Measurements from ENCODE around the gene ORMDL1. TPM values are rescaled to one million over a fixed set of nuclear protein-coding genes. Genes with fewer than 3 reads are reported as not detected.

The ORMDL1 gene, protein sequence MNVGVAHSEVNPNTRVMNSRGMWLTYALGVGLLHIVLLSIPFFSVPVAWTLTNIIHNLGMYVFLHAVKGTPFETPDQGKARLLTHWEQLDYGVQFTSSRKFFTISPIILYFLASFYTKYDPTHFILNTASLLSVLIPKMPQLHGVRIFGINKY
- 66.7 and 67.7 TPM in 2 replicates for total RNA-seq (2014; rRNA removed; shearing (Covaris generic))

DNA sequence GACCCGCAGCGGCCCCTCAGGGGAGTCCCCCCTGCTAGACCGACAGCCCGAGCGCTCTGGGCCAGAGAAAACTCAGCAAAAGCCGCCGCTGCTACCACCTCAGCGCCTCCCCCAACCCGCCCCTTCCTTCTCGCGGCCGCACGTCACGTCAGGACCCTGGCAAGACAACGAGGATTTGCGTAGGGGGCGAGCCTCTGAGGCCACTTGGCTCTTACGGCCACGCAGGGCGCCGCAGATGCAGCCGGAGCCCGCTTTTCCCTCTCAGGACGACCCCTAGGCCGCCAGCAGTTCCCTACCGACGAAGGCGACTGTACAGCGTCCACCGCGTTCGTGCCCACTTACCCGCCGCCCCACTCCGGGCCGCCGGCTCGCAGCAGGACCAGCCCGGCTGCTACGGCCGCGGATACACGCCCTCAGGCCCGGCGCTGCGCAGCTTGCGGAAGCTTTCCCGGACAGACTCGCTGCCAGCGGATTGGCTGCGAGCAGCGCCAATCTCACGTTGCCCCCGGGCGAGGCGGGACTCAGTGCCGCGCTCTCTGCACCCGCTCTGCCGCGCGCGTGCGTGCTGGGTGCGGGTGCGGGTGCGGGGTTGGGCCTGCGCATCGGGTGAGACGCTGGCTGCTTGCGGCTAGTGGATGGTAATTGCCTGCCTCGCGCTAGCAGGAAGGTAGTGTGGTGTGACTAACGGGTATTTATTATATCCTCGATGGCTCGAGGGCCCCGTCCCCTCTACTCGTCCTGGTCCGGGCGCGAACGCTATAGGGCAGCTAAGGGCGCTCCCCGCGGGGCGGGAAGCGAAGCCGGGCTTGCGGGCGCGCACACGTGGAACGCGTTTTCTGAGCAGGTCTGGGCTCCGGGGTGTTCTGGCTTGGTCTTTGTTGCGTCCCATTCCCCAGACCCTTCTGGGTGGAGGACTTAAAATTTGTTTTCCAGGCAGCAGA, at the start of gene ORMDL1, which contains the start of gene PMS1:
TSS of gene ORMDL1 (minus strand) at position 413 of the 941 bp plus-strand sequence. CDS start 1,744 bp downstream, outside the sequence.
TSS of gene PMS1 (plus strand) at position 524 of the 941 bp plus-strand sequence. CDS start 7,360 bp downstream, outside the sequence.
- peak; percentile 97 for DNase-seq (ENCODE audit: low read depth)

DNA sequence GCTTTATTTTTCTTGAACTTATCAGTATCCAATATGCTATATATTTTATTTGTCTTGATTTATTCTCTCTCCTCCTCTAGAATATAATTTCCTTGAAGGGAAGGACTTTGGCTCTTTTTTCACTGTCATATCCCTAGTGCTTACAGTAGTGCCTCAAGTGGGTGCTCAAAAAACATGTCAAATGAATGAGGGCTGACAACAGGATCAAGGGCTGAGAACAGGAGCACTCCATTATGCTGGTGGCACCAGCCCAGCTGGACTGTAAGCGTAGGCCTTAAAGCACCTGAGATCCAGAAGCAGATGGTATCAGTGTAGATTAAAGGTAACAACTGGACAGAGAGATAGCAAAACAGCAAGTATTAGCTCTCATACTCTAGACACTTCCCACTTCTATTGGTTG, 46.4 kb upstream of the ORMDL1 start:
- no peak for DNase-seq (ENCODE audit: low read depth)

DNA sequence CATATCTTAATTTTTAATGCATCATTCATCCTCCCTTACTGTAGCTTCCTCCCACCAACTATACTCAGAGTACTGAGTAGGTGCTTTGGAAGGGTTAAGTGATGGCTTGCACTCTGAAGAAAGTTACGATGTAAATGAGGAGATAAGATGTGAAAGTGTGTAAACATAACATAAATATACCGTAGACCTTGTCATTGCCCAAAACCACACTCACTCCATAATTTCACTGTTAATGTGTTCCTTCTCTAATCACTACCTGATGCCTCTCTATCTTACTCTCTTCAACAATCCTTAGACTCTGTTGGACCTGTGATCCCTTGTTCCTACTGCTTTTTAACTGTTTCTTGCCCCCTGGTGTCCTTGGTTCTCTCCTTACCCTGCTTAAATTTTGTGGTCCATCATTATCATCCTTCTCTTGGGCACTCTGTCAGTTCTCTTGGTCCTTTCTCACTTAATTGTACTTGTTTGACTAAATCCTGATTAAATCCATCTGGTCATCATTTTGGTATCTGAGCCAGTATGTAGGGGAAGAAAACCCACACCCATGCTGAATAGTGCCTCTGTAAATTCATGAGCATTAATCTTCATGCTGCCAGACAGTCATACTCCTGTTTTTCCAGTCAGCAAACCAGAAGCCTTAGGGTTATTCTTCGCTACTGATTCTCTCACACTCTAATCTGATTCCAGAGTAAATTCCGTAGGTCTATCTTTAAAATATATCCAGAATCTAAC, 45.1 kb upstream of the ORMDL1 start:
- no peak for DNase-seq (ENCODE audit: low read depth)

DNA sequence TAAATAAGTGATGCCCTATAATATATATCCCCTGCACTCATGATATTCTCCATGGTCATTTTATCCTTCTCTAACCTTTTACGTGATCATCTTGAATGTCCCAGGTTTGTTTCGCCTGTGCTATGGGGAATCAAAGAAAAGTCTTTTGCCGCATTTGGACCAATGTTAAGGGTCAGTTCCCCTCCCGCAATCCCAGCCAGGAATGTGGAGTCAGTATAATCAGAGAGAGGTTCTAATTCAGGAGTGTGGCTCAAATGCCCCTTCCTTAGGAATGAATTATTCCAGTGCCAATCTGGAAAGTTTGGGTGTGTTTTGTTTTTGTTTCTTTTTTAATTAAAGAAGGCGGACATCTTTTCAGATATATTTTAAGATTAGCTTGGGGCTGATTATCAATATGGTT, 41.9 kb upstream of the ORMDL1 start:
- DNase-seq (ENCODE audit: low read depth), result no peak

DNA sequence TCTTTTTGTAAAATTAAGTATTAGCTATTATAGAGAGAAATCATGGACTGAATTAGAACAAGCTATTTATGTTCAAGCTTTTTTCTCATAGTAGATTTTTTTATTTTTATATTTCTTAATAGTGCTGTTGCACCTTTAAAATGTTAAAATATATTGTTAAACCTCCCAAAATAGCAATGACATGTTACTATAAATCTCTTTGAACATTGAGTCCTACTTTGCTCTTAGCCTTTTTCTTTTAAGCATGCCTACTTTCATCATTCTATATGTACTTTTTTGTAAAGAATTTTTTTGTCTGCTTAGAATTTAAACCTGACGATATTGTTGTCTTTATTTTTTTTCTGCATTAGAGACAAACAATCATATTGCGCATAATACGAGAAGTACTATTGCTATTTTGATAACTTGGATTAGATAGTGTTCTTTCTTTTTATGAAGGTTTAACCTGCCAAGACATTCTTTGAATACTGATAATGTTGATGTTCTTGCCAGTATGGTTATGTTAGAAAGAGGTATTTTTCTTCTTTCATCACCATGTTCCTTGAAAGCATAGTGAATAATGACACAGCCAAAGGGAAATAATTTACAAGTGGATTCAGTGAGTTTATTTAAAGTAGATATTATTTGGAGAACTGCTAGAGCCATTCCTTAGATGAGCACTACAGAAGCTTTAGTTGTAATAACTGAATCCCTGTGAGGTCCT, 40.7 kb upstream of the ORMDL1 start:
- DNase-seq (ENCODE audit: low read depth), result no peak

DNA sequence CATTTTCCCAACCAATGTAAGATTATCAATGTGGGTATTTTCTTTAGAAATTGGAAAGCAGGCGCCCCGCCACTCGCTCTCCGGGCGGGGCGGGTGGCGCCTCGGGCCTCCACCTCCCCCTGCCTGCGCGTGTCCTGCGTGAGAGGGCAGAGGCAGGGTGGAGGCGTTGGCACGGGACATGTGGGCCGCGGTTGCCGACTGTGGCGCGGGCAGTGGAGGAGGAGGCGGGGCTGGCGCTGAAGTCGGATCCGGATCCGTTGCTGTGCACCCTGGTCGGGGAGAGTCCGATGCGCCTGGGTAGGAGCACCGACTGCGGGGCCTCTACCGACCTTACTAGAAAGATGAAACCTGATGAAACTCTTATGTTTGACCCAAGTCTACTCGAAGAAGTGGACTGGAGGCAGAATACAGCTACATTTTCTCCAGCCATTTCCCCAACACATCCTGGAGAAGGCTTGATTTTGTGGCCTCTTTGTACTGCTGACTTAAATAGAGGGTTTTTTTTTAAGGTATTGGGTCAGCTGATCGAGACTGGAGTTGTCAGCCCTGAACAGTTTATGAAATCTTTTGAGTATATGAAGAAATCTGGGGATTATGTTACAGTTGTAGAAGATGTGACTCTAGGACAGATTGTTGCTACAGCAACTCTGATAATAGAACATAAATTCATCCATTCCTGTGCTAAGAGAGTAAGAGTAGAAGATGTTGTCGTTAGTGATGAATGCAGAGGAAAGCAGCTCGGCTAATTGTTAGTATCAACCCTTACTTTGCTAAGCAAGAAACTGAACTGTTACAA, 38.0 kb upstream of the ORMDL1 start:
- no peak for DNase-seq (ENCODE audit: low read depth)

DNA sequence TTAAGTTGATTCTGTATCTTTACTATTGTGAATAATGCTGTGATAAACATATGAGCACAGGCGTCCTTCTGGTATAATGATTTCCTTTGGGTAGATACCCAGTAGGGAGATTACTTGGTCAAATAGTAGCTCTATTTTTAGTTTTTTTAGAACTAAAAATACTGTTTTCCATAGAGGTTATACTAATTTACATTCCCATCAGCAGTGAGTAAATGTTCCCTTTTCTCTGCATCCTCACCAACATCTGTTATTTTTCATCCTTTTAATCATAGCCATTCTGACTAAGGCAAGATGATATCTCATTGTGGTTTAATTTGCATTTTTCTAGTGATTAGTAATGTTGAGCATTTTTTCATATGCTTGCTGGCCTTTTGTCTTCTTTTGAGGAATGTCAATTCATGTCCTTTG, 35.2 kb upstream of the ORMDL1 start:
- no peak for DNase-seq (ENCODE audit: low read depth)

DNA sequence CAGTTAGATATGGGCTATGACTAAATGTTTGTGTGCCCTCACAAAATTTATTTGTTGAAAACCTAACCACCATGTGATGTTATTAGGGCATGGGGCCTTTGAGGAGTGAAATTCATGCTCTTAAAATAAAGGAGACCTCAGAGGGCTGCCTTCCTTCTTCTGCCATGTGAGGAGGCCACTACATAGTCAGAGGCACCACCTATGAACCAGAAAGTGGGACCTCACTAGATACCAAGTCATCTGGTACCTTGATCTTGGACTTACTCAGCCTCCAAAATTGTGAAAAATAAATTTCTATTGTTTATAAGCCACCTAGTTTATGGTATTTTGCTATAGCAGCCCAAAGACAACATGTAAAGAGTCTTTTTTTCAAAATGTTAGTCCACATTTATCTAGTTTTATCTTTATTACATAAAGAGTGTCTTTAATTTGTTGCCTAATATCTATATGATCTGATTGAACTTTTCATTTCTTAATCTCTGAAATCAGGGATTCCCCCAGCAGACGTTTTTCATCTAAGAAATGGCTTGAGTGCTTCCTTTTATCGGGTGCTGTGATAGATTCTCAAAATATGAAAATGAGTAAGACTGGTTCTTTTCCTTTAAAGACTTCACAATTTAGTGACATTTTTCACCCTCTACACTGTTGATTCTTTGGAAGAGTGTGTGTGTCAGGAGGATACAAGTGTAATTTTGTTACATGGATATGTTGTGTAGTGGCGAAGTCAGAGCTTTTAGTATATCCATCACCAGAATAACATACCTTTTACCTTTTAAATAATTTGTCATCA, 34.3 kb upstream of the ORMDL1 start:
- DNase-seq (ENCODE audit: low read depth), result no peak

DNA sequence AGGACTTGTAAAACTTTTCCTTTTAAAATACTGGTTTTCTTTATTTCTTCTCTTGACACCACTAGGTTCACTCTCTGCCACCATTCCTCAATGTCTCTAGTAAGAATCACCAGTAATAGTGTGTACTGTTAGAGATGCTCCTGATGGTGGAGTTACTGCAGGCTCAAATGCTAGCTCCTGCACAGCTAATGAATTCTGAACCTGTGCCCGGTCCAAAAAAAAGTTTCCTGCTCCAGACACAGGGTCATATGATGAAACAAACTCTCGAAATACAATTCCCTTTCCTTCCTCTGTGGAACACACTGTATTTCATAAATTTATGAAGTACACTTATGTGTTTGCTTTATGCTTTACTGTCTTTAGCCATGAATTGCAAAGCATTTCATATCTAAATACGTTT, 19.3 kb upstream of the ORMDL1 start:
- no peak for DNase-seq (ENCODE audit: low read depth)

DNA sequence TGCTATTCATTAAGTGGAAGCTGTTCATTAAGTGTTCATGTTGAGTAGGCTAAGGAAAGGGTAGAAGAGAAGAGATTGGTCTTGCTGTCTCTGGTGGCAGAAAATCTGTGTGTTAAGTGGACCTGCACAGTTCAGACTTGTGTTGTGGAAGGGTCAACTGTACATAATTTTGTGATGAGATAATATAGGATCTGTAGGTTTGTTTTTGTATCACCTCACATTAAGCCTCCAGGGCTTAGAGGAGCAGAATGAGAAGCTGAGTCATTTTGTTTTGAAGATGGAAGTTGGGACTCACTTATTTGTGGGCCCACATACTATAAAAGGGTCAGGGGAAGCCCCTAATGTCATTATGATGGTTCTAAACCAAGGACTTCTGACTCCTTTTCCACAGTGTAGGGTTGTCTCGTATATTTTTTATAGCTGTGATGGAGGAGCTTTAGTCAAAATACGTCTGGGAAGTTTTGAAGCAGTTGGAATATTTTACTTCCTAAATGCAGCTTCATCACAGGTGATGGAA, 18.3 kb upstream of the ORMDL1 start:
- peak; percentile 9 for DNase-seq (ENCODE audit: low read depth)

DNA sequence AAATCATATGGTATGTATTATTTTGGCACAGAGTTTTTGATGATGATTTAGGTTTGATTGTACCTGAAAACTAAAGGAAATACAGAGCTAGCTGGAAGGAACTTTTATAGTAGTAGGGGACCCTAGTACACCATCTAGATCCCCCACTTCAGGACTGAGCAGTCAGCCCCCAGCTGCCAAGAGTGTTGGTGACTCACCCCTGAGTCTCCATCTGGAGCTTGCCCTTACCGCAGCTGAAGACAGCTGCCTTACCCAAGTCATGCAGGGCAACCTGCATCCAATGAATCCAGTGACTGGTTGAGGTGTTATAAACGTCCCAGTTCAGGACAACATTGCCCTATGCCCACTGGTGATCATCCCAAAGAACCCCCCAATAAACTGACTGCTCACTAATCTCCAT, 15.4 kb upstream of the ORMDL1 start:
- peak; percentile 69 for DNase-seq (ENCODE audit: low read depth)

DNA sequence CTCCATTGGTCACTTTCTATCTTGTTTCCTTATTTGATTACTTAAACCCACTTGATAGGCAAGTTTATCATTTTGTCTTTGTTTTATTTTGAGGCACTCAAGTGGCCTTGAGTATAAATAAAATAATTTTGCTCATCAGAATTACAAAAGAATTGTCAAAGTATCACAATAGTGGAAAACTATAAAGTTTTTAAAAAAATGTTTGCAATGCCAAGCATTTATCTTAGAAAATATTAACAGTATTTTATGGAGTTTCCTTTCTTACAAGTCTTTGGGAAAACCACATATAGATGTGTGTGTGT, 14.8 kb upstream of the ORMDL1 start:
- DNase-seq (ENCODE audit: low read depth), result no peak

DNA sequence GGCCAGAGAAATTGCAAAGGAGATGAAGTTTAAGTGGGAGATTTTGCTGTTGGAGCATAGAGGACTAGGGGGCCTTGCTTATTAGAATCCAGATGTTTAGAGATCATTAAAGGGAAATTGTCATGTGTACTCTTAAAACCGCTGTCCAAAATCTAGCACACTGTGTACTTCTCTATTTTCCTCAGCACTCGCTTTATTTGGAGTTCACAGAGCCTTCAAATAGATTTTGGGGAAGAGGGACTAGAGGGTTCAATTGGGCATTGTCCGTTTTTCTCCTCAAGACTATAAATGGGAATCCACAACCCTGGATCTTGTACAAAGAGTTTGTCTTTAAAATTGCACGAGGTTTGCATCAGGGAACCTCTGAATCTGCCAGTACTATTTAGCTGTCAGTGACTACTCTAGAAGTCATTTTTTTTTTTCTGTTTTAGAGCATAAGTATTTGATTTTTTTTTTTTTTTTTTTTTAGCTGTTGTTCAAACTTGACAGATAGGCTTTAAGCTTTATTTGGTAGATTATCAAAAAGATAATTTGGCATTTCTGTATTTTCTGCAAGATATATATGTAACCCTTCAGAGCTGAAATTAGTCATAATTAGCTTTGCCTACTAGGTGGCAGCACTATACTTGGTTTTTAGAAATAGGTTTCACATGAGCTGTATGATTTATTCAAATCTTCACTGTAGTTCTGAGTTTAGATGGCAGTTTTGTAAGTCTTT, 14.3 kb upstream of the ORMDL1 start:
- DNase-seq (ENCODE audit: low read depth), result no peak

DNA sequence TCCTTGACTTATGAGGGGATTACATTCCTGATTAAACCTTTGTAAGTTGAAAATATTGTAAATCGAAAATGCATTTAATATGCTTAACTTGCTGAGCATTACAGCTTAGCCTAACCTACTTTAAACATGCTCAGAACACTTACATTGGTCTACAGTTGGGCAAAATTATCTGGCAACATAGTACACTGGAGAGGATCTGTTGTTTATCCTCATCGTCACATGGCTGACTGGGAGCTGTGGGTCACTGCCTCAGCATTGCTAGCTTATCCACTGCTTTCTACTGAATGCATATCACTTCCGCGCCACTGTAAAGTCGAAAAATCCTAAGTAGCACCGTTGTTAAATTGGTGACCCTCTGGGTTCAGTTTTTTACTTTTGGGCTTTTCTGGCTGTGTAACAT, 13.8 kb upstream of the ORMDL1 start:
- DNase-seq (ENCODE audit: low read depth), result no peak

DNA sequence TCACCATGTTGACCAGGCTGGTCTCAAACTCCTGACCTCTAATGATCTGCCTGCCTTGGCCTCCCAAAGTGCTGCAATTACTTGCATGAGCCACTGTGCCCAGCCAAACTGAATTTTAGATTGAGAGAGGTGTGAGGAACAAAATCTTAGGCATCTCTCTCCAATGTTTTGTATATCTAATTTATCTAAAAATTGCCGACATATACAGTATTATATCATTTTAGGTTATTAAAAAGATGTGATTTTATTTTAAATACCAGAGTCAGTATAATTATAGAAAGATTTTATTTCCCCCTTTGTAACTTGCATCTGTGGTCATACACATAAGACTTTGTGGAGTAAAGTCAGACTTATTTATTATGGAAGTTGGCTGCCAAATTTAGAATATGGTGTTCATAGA, 10.2 kb upstream of the ORMDL1 start:
- DNase-seq (ENCODE audit: low read depth), result no peak

DNA sequence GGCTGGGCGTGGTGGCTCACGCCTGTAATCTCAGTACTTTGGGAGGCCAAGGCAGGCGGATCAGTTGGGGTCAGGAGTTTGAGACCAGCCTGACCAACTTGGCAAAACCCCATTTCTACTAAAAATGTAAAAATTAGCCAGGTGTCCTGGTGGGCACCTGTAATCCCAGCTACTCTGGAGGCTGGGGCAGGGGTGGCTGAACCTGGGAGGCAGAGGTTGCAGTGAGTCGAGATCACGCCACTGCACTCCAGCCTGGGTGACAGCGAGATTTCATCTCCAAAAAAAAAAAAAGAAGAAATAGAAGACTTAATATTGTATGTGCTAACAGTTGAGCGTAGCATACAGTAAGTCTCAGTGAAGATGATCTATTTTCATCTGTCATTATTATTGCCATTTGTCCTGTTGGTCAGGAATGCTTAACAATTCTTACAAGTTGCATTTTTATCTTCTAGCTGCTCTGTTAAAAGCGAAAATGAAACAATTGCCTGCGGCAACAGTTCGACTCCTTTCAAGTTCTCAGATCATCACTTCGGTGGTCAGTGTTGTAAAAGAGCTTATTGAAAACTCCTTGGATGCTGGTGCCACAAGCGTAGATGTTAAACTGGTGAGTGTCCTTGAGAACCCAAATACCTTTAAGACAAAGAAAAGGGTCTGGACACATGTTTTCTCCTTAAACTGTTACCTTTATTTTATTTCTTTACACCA, 7.4 kb upstream of the ORMDL1 start:
- no peak for DNase-seq (ENCODE audit: low read depth)

DNA sequence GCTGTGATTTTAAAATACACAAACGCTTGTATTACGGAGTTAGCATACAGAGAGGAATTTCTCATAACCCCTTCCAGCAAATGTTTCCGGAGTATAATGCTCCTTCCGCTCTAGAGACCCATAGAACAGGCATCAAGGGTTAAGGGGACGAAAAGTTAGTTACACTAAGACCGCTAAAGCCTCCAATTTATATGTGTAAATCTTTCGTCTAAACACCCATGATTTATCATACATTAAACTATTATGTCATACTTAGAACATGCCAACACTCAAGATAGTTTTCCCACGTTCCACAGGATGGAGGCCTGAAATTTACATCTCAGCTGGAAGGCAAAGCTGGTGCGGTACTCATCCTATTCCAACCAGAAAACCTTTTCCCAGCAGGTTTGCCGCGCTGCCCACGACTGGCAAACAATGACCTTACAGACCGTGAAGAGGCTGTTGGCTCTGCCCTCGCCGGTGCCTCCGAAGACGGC, 650 bp downstream of the ORMDL1 start:
- peak; percentile 20 for DNase-seq (ENCODE audit: low read depth)

DNA sequence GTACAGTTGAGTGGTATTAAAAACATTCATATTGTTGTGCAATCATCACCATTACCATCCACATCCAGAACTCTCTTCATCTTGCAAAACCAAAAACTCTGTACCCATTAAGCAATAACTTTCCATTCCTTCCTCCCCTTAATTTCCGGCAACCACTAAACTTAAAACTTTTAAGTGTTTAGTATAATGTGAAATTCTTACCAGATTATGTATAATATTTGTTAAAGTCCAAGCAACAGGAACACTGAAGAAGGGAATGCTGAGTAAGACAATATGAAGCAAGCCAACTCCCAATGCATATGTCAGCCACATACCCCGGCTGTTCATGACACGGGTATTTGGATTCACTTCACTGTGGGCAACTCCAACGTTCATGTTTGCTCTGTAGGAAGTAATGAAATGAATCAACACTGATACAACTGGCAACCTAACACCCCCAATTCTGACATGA, 1.9 kb downstream of the ORMDL1 start:
- no peak for DNase-seq (ENCODE audit: low read depth)

DNA sequence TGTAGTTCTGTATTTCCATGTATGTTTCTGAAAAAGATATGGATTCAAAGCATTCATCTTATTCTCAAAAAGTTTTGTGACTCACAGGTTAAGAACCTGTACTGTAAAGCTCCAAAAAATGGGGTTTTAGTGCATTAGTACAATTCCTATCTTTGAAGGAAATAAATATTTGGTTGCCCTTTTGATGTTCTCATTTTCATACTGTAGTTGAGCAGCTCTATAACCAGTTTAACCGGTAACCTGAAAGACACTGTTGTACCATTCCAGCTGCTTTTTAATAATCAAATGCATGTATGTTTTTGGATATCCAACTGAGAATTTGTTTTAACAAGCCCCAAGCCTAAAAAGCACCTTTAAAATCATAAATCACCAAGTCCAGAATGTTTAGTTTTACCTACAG, 11.9 kb downstream of the ORMDL1 start:
- DNase-seq (ENCODE audit: low read depth), result no peak

Measured in Daoy (cell line).